ENCODE measurements around the gene DCAF11.

The DCAF11 gene

GRCh38 chr14:24137529-24138395 is 23.2 kb downstream of the DCAF11 start:
- in situ Hi-C loops (cut with MboI; ENCODE audit: low sequenced_read_pairs), result no loop called here

DNA sequence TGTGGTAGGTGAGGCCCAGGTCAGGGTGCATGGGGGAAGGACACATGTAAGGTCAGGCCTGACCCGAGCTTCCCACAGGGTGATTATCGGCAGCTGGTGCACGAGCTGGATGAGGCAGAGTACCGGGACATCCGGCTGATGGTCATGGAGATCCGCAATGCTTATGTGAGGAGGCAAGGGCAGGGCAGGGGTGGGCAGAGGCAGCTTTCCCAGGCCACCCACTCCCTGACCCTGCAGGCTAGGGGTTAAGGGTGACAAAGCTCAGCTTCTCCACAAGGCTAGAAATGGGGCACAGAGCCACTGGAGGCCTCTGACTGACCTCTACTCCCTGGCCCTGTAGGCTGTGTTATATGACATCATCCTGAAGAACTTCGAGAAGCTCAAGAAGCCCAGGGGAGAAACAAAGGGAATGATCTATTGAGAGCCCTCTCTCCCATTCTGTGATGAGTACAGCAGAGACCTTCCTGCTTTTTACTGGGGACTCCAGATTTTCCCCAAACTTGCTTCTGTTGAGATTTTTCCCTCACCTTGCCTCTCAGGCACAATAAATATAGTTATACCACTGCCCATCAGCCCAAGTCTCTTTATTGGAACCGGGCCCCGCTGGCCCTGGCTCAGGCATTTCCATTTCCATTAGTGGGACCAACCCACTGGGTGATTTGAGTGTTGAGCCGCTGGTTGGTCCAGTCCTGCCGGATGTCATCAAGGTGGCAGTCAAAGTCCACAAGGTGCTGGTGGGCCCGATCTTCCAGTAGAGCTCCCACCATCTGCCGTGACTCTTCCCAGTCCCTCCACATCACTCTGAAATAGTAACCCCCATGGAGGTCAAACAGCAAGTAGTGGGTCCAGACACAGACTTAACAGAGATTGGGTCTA is 24.1 kb downstream of the DCAF11 start:
- in situ Hi-C loops (cut with MboI; ENCODE audit: low sequenced_read_pairs), result no loop called here

DNA sequence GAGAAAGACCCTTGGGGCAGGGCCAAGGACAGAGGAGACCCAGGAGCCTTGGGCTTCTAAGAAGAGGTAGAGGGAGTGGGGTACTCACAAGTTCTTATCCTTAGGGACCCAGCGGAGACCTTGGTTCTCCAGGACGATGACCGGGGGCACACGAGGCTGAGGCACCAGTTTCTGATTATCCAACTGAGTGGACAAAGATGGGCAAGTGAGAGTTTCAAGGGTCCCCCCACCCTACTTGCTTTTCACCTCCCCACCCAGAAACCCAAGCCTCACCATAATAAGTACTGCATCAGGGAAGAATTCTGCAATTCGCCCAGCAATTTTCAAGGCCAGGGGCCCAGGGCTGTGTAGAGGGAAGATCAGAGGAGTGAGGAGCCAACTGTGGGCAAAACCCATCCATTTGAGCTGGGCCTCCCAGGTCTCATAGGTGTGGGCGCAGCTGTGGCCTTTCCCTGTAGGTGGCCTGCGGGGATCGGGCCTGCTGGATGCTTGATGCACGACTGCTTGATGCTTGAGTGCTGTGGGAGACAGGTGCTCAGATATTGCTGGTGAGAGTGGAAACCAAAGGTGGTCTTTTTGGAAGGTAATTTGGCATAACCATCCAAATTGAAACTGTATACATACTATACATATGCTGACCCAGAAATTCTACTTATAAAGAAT is 24.8 kb downstream of the DCAF11 start:
- in situ Hi-C loops (cut with MboI; ENCODE audit: low sequenced_read_pairs), result no loop called here

DNA sequence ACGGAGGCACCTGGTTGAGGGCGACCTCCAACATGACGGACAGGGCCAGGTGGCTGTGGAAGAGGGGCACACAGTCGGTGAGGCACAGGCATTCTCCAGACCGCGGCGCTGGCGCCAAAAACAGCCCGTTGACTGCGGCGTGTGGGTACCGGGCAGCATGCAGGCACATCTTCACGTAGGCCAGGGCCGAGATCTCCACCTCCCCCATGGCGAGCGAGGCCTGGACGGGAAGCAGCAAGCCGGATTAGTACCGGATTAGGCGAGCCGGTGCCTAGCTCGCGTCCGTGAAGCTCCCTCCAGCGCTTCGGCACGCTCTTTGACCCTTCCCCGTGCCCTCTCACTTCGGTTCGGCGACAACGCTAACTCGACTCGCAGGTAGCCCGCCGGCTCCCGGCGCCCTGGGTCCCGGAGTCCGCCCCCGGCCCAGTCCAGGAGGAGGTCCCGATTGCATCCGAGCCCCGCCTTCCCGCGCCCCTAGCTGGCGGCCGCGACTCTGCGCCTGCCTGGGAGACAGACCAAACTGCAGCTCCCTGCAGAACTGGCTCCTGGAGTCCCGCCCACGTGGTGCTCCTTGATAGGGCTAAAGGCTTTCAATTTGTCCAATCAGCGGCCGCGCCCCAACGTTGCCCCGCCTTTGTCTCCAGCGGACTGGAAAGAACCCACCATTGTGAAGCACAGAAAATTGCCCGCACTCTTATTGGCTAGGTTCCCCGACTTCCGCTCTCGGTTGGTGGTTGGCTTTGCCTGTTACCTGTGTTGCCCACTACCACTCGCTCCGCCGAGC is 26.7 kb downstream of the DCAF11 start, which contains the start of gene EMC9:
EMC9 (minus strand) TSS at position 495 of the 784 bp plus-strand sequence; CDS start at position 208, 287 bp downstream.
- in situ Hi-C loops (cut with MboI; ENCODE audit: low sequenced_read_pairs), result no loop called here

GRCh38 chr14:24143511-24143910 is 28.9 kb downstream of the DCAF11 start:
- in situ Hi-C loops (cut with MboI; ENCODE audit: low sequenced_read_pairs), result no loop called here

DNA sequence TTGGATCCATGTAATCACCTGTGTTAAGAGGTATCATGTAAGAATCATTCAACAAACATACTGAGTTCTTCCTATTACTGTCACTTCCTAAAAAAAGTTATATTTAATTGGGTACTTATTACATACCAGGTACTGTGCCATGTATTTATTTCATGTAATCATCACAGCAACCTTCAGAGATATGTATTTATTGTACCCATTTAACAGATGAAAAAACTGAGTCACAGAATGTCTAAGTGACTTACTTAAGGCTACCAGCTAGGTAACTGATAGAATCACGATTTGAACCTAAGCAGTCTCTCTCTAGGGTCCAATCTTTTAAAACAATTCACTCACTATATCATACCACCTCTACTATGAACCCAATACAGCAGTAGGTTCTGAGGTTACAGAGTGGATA is 29.9 kb downstream of the DCAF11 start:
- in situ Hi-C loops (cut with MboI; ENCODE audit: low sequenced_read_pairs), result no loop called here

GRCh38 chr14:24145219-24145618 is 30.6 kb downstream of the DCAF11 start:
- in situ Hi-C loops (cut with MboI; ENCODE audit: low sequenced_read_pairs), result no loop called here

DNA sequence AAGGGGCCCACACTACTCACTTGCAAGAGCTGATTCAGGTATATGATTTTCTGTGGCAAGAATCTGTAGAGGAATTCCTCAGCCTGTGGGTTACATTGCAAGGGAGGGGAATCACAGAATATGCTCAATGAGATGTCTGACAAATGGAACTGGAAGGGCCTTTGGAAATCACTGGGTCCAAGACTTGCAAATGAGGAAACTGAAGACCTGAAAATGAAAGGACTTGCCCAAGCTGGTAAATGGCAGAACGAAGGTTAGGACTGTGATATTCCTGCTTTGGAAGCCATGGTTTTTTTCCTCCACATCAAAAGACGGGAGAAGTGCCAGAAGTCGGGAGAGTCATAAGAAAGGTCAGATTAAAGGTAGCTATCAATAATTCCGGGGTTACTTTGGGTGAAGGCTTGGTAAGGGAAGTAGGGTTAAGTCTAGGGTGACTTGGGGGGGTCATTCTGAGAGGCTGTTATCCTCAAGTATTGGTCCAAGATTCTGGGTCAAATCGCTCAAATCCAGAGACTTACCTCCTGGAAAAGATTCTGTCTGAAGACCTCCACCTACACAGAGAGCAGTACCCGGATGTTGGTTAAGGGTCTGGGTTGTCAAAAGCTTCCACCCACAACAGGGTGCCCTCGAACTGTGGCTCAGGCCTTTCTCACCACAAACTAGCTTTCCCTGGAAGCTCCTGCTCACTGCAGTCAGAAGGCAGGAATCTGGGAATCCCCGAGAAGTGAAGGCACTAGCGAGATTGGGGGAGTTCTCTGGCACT is 31.3 kb downstream of the DCAF11 start:
- in situ Hi-C loops (cut with MboI; ENCODE audit: low sequenced_read_pairs), result no loop called here

- in situ Hi-C loops (cut with MboI; ENCODE audit: low sequenced_read_pairs), result no loop called here
These were observed 31.9 kb downstream of the DCAF11 start, which contains the start of gene PSME2 for GRCh38 chr14:24146453-24146977. Gene PSME2 (minus strand): TSS chr14:24146610. CDS start chr14:24146581, 29 bp downstream.

GRCh38 chr14:24146978-24147760 is 32.6 kb downstream of the DCAF11 start, which contains the start of gene RNF31:
Gene RNF31 (plus strand): TSS chr14:24147498. CDS start chr14:24147699, 201 bp downstream.
- in situ Hi-C loops (cut with MboI; ENCODE audit: low sequenced_read_pairs), result no loop called here

DNA sequence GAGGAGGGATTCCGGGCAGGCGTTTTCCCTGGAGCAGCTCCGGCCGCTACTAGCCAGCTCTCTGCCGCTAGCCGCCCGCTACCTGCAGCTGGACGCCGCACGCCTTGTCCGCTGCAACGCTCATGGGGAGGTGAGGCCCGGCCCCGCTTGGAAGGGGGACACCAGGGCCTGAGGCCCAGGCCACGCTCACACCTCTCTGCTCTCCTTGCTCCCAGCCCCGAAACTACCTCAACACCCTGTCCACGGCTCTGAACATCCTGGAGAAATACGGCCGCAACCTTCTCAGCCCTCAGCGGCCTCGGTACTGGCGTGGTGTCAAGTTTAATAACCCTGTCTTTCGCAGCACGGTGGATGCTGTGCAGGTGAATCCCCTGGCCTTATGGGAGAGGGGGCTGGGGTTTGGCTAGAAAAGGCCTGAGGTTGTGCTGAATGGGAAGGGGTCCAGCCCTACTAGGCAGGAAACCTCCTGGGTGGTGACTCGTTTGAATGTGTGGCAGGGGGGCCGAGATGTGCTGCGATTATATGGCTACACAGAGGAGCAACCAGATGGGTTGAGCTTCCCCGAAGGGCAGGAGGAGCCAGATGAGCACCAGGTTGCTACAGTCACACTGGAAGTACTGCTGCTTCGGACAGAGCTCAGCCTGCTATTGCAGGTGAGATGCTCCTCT is 33.3 kb downstream of the DCAF11 start:
- in situ Hi-C loops (cut with MboI; ENCODE audit: low sequenced_read_pairs), result no loop called here

- in situ Hi-C loops (cut with MboI; ENCODE audit: low sequenced_read_pairs), result no loop called here
These were observed 34.9 kb downstream of the DCAF11 start for GRCh38 chr14:24149302-24149969.

DNA sequence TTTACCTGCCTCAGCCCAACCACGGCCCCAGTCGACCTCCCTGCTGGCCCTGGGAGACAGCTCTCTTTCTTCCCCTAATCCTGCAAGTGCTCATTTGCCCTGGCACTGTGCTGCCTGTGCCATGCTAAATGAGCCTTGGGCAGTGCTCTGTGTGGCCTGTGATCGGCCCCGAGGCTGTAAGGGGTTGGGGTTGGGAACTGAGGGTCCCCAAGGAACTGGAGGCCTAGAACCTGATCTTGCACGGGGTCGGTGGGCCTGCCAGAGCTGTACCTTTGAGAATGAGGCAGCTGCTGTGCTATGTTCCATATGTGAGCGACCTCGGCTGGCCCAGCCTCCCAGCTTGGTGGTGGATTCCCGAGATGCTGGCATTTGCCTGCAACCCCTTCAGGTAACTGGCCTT is 35.5 kb downstream of the DCAF11 start:
- in situ Hi-C loops (cut with MboI; ENCODE audit: low sequenced_read_pairs), result no loop called here

DNA sequence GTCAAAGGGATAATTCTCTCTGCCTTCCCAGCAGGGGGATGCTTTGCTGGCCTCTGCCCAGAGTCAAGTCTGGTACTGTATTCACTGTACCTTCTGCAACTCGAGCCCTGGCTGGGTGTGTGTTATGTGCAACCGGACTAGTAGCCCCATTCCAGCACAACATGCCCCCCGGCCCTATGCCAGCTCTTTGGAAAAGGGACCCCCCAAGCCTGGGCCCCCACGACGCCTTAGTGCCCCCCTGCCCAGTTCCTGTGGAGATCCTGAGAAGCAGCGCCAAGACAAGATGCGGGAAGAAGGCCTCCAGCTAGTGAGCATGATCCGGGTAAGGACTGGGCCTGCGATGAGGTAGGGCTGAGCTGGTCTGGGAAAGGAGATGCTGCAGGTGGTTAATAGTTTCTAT is 36.0 kb downstream of the DCAF11 start:
- in situ Hi-C loops (cut with MboI; ENCODE audit: low sequenced_read_pairs), result no loop called here

DNA sequence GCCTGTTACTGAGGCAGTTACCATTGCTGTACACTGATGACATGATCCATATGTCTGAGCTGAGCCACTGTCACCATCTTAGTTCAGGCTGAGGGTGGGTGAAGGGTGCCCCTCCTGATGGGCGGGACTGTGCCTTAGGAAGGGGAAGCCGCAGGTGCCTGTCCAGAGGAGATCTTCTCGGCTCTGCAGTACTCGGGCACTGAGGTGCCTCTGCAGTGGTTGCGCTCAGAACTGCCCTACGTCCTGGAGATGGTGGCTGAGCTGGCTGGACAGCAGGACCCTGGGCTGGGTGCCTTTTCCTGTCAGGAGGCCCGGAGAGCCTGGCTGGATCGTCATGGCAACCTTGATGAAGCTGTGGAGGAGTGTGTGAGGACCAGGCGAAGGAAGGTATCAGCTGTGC is 36.4 kb downstream of the DCAF11 start:
- in situ Hi-C loops (cut with MboI; ENCODE audit: low sequenced_read_pairs), result no loop called here

DNA sequence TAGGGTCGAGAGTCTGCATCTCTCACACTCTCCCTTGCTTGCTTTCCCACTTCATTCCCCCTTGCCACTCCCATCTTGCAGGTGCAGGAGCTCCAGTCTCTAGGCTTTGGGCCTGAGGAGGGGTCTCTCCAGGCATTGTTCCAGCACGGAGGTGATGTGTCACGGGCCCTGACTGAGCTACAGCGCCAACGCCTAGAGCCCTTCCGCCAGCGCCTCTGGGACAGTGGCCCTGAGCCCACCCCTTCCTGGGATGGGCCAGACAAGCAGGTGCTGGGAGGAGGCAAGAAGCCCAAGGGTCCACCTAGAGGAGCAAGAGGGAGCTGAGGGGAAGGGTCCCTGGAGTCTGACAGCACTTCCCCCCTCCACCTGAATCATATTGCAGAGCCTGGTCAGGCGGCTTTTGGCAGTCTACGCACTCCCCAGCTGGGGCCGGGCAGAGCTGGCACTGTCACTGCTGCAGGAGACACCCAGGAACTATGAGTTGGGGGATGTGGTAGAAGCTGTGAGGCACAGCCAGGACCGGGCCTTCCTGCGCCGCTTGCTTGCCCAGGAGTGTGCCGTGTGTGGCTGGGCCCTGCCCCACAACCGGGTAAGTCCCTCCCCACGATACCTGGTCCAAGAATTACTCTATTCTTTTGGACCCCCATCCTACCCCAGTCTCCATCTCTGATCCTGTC is 37.0 kb downstream of the DCAF11 start:
- in situ Hi-C loops (cut with MboI; ENCODE audit: low sequenced_read_pairs), result no loop called here

- in situ Hi-C loops (cut with MboI; ENCODE audit: low sequenced_read_pairs), result no loop called here
These were observed 40.5 kb downstream of the DCAF11 start for GRCh38 chr14:24155100-24155499.

Measured in hTERT RPE-1 (cell line).